T47D (cell line): ENCODE measurements around the gene OCSTAMP.

Experiments
- DNase-seq, 2 experiments: peaks; one replicate each; pipeline versions ENCODE4 v3.0.0 to v3.0.0-alpha.2; 2011 to 2012; ENCODE audit warnings: low read depth in 1 of 2, low spot score in 1 of 2
- JUND ChIP-seq: IDR thresholded peaks from 2 replicates; pipeline ENCODE4 v1.6.1; 2012; ENCODE audit warnings: low read depth
- in situ Hi-C: cut with HindIII; loops from 2 replicates; pipeline ENCODE4 v1.10.0; 2016; ENCODE audit warnings: low sequenced_read_pairs, low pct_unique_long_range_greater_than_20kb

OCSTAMP gene

GRCh38 chr20:46569961-46570360, 19.5 kb upstream of the OCSTAMP start:
- no peak for TF ChIP-seq JUND
- in situ Hi-C loops, result no loop called here
- DNase-seq, result no peak

GRCh38 chr20:46568570-46569129, 18.2 kb upstream of the OCSTAMP start:
- TF ChIP-seq JUND, result no peak
- in situ Hi-C loops, result no loop called here
- DNase-seq, result peak in 1 of 2 experiments; percentile 87

DNA sequence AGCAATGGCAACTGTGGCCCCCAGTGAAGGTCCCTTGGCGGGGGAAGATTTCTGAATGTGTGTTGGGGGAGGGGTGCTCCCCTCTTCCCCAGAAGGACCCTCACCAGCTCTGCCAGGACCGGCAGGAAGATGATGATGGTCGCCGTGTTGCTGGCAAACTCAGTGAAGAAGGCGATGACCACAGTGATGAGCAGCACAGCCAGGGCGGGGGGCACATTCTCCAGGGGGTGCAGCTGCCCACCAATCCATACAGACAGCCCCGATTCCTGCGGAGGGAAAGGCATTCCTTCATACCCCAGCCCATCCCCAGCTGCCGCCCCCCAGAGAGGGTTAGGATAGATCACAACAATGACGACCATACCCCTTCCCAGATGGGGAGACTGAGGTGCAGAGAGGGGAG, 15.7 kb upstream of the OCSTAMP start:
- no peak for TF ChIP-seq JUND
- in situ Hi-C loops, result no loop called here
- no peak for DNase-seq

GRCh38 chr20:46564241-46564957, 13.9 kb upstream of the OCSTAMP start:
- in situ Hi-C loops, result no loop called here
- no peak for TF ChIP-seq JUND
- DNase-seq, result peak in 1 of 2 experiments; percentile 65

- no peak for DNase-seq
- in situ Hi-C loops, result no loop called here
- TF ChIP-seq JUND, result no peak
Observed at GRCh38 chr20:46563860-46564221, 13.4 kb upstream of the OCSTAMP start.

GRCh38 chr20:46563170-46563859, 12.9 kb upstream of the OCSTAMP start:
- in situ Hi-C loops, result no loop called here
- DNase-seq, result no peak

GRCh38 chr20:46562373-46563169, 12.1 kb upstream of the OCSTAMP start:
- in situ Hi-C loops, result no loop called here
- peak; percentile 84 to 87 for DNase-seq
- no peak for TF ChIP-seq JUND

More at GRCh38 chr20:46563170-46563859, 12.9 kb upstream of the OCSTAMP start:
- no peak for TF ChIP-seq JUND

GRCh38 chr20:46562009-46562372, 11.5 kb upstream of the OCSTAMP start:
- no peak for DNase-seq
- no peak for TF ChIP-seq JUND
- in situ Hi-C loops, result no loop called here

GRCh38 chr20:46559685-46560440, 9.4 kb upstream of the OCSTAMP start:
- peak in 1 of 2 experiments; percentile 45 for DNase-seq
- TF ChIP-seq JUND, result no peak
- in situ Hi-C loops, result no loop called here

DNA sequence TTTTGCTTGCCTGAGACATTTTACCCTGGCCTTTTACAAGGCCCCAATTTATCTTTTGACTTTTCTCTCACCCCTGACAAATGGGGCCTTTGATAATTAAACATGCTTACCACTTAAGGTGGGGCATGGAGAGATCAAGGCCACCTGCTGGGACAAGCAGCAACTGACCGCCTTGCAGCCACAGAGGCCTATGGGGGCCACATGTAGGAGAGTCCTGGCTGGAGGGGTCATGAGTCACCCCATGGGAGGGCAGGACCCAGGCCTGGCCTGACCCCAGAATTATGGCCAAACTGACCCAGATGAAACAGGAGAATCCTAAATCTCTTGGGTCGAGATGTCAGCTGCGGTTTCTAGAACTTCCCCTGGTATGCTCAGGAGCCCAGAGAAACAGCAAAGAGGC, 8.5 kb upstream of the OCSTAMP start:
- no peak for TF ChIP-seq JUND
- no peak for DNase-seq
- in situ Hi-C loops, result no loop called here

DNA sequence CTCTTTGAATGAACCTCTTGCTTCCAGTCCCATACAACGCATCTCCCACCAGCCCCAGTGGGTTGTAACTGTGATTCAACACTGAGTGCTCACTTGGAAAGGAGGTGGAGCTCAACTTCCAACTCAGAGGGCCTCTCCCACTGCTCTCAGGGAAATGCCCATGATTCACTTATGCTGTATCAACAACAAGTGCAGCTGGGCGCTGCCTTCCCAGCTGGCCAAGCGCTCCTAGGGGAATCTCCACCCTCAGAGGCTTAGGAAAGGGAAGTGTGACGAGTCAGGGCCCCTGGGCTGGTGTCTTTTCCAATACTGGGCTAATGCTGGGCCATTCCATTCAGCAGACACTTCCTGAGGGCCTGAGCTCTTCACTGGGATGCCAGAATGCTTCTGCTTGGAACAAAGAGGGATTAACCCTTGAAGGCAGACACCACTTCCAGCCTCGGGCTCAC, 8.1 kb upstream of the OCSTAMP start:
- in situ Hi-C loops, result no loop called here
- DNase-seq, result no peak

More for the DNA sequence above, 8.1 kb upstream of the OCSTAMP start:
- no peak for TF ChIP-seq JUND
